Adrenal gland (tissue), 5 donors: ENCODE data around the gene BBS9.

Source experiments
- POLR2A ChIP-seq, 2 donors: fragments of 450-650 bp; IDR thresholded peaks; one replicate each; pipeline ENCODE4 v1.6.1; 2017; ENCODE audit warnings: antibody characterized with exemption in 2 of 2, mild to moderate bottlenecking in 2 of 2, moderate library complexity in 1 of 2
- TF ChIP-seq, protein P1 (sequence below), 6 experiments: fragments of 450-650 bp in 4 of 6; fragments of 200-600 bp in 2 of 6; sonication (generic) in 1 of 6; IDR thresholded peaks; 1 replicate in 5 of 6; 2 replicates in 1 of 6; pipeline versions ENCODE4 v1.5.1 to v1.8.0; 2016 to 2021; ENCODE audit warnings: antibody characterized with exemption in 6 of 6, mild to moderate bottlenecking in 2 of 6, moderate library complexity in 1 of 6
- donor health status: DM: no; HTN: no; CAD: no.

GRCh38 chr7:33644489-33644888 is 515.1 kb downstream of the BBS9 start:
- TF ChIP-seq, protein P1, sequence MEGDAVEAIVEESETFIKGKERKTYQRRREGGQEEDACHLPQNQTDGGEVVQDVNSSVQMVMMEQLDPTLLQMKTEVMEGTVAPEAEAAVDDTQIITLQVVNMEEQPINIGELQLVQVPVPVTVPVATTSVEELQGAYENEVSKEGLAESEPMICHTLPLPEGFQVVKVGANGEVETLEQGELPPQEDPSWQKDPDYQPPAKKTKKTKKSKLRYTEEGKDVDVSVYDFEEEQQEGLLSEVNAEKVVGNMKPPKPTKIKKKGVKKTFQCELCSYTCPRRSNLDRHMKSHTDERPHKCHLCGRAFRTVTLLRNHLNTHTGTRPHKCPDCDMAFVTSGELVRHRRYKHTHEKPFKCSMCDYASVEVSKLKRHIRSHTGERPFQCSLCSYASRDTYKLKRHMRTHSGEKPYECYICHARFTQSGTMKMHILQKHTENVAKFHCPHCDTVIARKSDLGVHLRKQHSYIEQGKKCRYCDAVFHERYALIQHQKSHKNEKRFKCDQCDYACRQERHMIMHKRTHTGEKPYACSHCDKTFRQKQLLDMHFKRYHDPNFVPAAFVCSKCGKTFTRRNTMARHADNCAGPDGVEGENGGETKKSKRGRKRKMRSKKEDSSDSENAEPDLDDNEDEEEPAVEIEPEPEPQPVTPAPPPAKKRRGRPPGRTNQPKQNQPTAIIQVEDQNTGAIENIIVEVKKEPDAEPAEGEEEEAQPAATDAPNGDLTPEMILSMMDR (IDR thresholded peaks at IDR 0.05), result no peak
- no peak for TF ChIP-seq POLR2A (IDR thresholded peaks at IDR 0.05)
